ENCODE results near the gene CLDN25. TPM values are rescaled to one million over a fixed set of nuclear protein-coding genes. Genes with fewer than 3 reads are reported as not detected.
"Not testable (repeated sequence)": the region's sequence is repeated elsewhere in the genome, so short reads cannot be mapped to it uniquely, and the experiment has no call there.

The CLDN25 gene
- total and polyA plus RNA-seq, 2 donors (not counting 3 experiments of a cell fraction or from before 2014, with no cell fraction given), result not detected

DNA sequence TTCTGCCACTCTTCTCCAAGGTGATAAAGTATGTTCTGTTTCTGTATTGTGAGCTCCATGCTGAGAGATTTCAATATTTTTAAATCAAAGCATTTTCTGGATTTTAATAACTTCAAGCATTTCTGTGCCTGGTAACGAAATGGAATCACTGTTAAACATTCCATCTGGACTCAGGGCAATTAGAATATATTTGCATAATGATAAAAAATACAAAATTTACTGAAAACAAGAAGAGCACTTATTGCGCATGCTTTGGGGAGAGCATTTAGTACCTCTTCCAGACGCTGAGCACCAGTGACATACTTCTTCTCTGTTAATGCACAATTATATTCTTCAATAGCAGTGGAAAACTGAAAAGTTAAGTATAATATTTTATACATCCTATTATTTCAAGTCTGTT is 19.4 kb upstream of the CLDN25 start:
- ChIA-PET POLR2A (no interaction called here), CTCF (interaction anchor here (1.4 kb wide), 1 partner anchor 13 kb away, joined by 5 read pairs; the partner anchor contains the start of gene ZW10)
- no peak for FAIRE-seq

GRCh38 chr11:113763040-113763439 is 16.6 kb upstream of the CLDN25 start:
- dilution Hi-C loops (cut with MboI; ENCODE audit: extremely low pct_ligation_motif_present, low sequenced_read_pairs); intact Hi-C loops (cut with micrococcal nuclease); CTCF ChIA-PET: not testable (repeated sequence)

More for the DNA sequence above, 19.4 kb upstream of the CLDN25 start:
- Histone ChIP-seq H3K4me3 (replicated peaks in 1 of 3; ENCODE audit: insufficient read depth in 1 of 3, low read depth in 1 of 3, low read length in 3 of 3) (no peak overlapping the region), H4K20me1 (replicated peaks; ENCODE audit: control insufficient read depth, extremely low read depth, insufficient read depth, low read length) (peaks cover 2% of the 10 kb centered on the region), H2AFZ (ENCODE audit: low read depth, low read length) (no peak overlapping the region), H3K27me3 (ENCODE audit: control insufficient read depth in 2 of 2, insufficient read depth in 2 of 2, low read length in 2 of 2) (no peaks in the 10 kb centered on the region), H3K4me2 (ENCODE audit: insufficient read depth, low read length) (no peak overlapping the region), H3K4me1 (ENCODE audit: control insufficient read depth, extremely low read depth, insufficient read depth, low read length) (no peaks in the 10 kb centered on the region), H3K36me3 (ENCODE audit: control insufficient read depth in 2 of 2, extremely low read depth in 1 of 2, insufficient read depth in 2 of 2, low read length in 2 of 2) (peaks cover 3 to 4% of the 10 kb centered on the region in 2 experiments), H3K9me3 (replicated peaks; ENCODE audit: control insufficient read depth, insufficient read depth, low read length) (no peaks in the 10 kb centered on the region), H3K9ac (replicated peaks; ENCODE audit: extremely low read depth, insufficient read depth, low read length) (no peak overlapping the region), H3K9me1 (replicated peaks; ENCODE audit: control insufficient read depth, extremely low read depth, insufficient read depth, low read length) (no peaks in the 10 kb centered on the region), H3K79me2 (ENCODE audit: control insufficient read depth, insufficient read depth, low read length) (peaks cover 23% of the 10 kb centered on the region), H3K27ac (ENCODE audit: insufficient read depth, low read depth, low read length) (no peak overlapping the region)
- DNase-seq (ENCODE audit: low read depth, low spot score), result no peak
- TF ChIP-seq MAX (IDR thresholded peaks at IDR 0.05; ENCODE audit: insufficient read depth, insufficient read length) (no peak), EZH2 (IDR thresholded peaks at IDR 0.05; ENCODE audit: borderline replicate concordance, low read depth, low read length, severe bottlenecking) (no peak), POLR2AphosphoS5 (IDR thresholded peaks at IDR 0.05; ENCODE audit: insufficient read depth, low read depth, low read length) (no peak), POLR2A (IDR thresholded peaks at IDR 0.05; ENCODE audit: low read depth, low read length) (no peak), FOS (IDR thresholded peaks at IDR 0.05; ENCODE audit: borderline replicate concordance, insufficient read depth, low read length) (no peak), JUN (IDR thresholded peaks at IDR 0.05; ENCODE audit: borderline replicate concordance, insufficient read depth, insufficient read length, low read depth) (no peak), MYC (IDR thresholded peaks at IDR 0.05; ENCODE audit: low read depth, low read length) (no peak), GATA2 (IDR thresholded peaks at IDR 0.05; ENCODE audit: insufficient read depth, insufficient read length, low read depth, low read length) (no peak)
- TF ChIP-seq, protein P1, sequence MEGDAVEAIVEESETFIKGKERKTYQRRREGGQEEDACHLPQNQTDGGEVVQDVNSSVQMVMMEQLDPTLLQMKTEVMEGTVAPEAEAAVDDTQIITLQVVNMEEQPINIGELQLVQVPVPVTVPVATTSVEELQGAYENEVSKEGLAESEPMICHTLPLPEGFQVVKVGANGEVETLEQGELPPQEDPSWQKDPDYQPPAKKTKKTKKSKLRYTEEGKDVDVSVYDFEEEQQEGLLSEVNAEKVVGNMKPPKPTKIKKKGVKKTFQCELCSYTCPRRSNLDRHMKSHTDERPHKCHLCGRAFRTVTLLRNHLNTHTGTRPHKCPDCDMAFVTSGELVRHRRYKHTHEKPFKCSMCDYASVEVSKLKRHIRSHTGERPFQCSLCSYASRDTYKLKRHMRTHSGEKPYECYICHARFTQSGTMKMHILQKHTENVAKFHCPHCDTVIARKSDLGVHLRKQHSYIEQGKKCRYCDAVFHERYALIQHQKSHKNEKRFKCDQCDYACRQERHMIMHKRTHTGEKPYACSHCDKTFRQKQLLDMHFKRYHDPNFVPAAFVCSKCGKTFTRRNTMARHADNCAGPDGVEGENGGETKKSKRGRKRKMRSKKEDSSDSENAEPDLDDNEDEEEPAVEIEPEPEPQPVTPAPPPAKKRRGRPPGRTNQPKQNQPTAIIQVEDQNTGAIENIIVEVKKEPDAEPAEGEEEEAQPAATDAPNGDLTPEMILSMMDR (IDR thresholded peaks at IDR 0.05; ENCODE audit: extremely low read depth in 1 of 2, insufficient read depth in 1 of 2, low read depth in 1 of 2, low read length in 2 of 2), result no peak
- intact Hi-C loops (cut with micrococcal nuclease) (no loop called here), dilution Hi-C loops (cut with MboI; ENCODE audit: extremely low pct_ligation_motif_present, low sequenced_read_pairs) (no loop called here)
- no TSS peak for BruUV-seq (replicated peaks)

More at GRCh38 chr11:113763040-113763439, 16.6 kb upstream of the CLDN25 start:
- H3K4me3 ChIP-seq (replicated peaks in 1 of 3; ENCODE audit: insufficient read depth in 1 of 3, low read depth in 1 of 3, low read length in 3 of 3); H3K9ac ChIP-seq (replicated peaks; ENCODE audit: extremely low read depth, insufficient read depth, low read length); H3K4me1 ChIP-seq (ENCODE audit: control insufficient read depth, extremely low read depth, insufficient read depth, low read length); DNase-seq (ENCODE audit: low read depth, low spot score); H3K9me1 ChIP-seq (replicated peaks; ENCODE audit: control insufficient read depth, extremely low read depth, insufficient read depth, low read length); H3K9me3 ChIP-seq (replicated peaks; ENCODE audit: control insufficient read depth, insufficient read depth, low read length); FAIRE-seq; H3K27ac ChIP-seq (ENCODE audit: insufficient read depth, low read depth, low read length); H2AFZ ChIP-seq (ENCODE audit: low read depth, low read length); H3K27me3 ChIP-seq (ENCODE audit: control insufficient read depth in 2 of 2, insufficient read depth in 2 of 2, low read length in 2 of 2); POLR2A ChIA-PET; BruUV-seq (replicated peaks); H4K20me1 ChIP-seq (replicated peaks; ENCODE audit: control insufficient read depth, extremely low read depth, insufficient read depth, low read length); H3K36me3 ChIP-seq (ENCODE audit: control insufficient read depth in 2 of 2, extremely low read depth in 1 of 2, insufficient read depth in 2 of 2, low read length in 2 of 2); H3K4me2 ChIP-seq (ENCODE audit: insufficient read depth, low read length): not testable (repeated sequence)
- peaks cover 31% of the 10 kb centered on the region for H3K79me2 ChIP-seq (ENCODE audit: control insufficient read depth, insufficient read depth, low read length)

Data from endothelial cell of umbilical vein (primary cell).